ENCODE results near the gene ADORA2B.
"Not testable (repeated sequence)": the region's sequence is repeated elsewhere in the genome, so short reads cannot be mapped to it uniquely, and the experiment has no call there.

- TF ChIP-seq CTCF, POLR2A, POLR2AphosphoS5 (IDR thresholded peaks at IDR 0.05): not testable (repeated sequence)
Observed at GRCh38 chr17:15979013-15979412, 34.1 kb downstream of the ADORA2B start.

Measured in prostate gland (tissue), 2 donors.